ENCODE data around the gene SNRNP200. TPM values are rescaled to one million over a fixed set of nuclear protein-coding genes. Genes with fewer than 3 reads are reported as not detected.

Gene SNRNP200
- total RNA-seq, 6 donors from 2014 or later: 80.9 to 177 (median 90.9) TPM

GRCh38 chr2:96340493-96341414 lies 35.4 kb upstream of the SNRNP200 start:
- no peak for DNase-seq
- H3K4me3 ChIP-seq: no peak overlapping the region
- H3K27ac ChIP-seq: no peak overlapping the region
- peaks cover 2 to 9% (median 6%) of the 10 kb centered on the region in 4 donors for H3K4me1 ChIP-seq
- H3K9me3 ChIP-seq: no peaks in the 10 kb centered on the region
- TF ChIP-seq CTCF (IDR thresholded peaks at IDR 0.05) (no peak), POLR2A (IDR thresholded peaks at IDR 0.05) (no peak), POLR2AphosphoS5 (IDR thresholded peaks at IDR 0.05) (no peak), EP300 (IDR thresholded peaks at IDR 0.05) (no peak)
- 90 to 95% methylated on average over 9 of the region's 9 CpGs for WGBS, 2 donors
- H3K27me3 ChIP-seq: no peaks in the 10 kb centered on the region
- ATAC-seq (ENCODE audit: low FRiP score in 2 of 2): no peak
- no peaks in the 10 kb centered on the region for H3K36me3 ChIP-seq

GRCh38 chr2:96336873-96337272 lies 31.5 kb upstream of the SNRNP200 start:
- ATAC-seq (ENCODE audit: low FRiP score in 2 of 2): no peak
- H3K9me3 ChIP-seq: no peaks in the 10 kb centered on the region
- DNase-seq: no peak
- H3K27me3 ChIP-seq: no peaks in the 10 kb centered on the region
- H3K27ac ChIP-seq: no peak overlapping the region
- TF ChIP-seq POLR2A (IDR thresholded peaks at IDR 0.05): no peak
- no peak for TF ChIP-seq EP300 (IDR thresholded peaks at IDR 0.05)
- no peak for TF ChIP-seq POLR2AphosphoS5 (IDR thresholded peaks at IDR 0.05)
- TF ChIP-seq CTCF (IDR thresholded peaks at IDR 0.05): no peak
- H3K4me1 ChIP-seq: peaks cover 6 to 17% (median 13%) of the 10 kb centered on the region in 4 donors
- no peak overlapping the region for H3K4me3 ChIP-seq
- WGBS, 2 donors: 64 to 77% methylated on average over 3 of the region's 3 CpGs
- H3K36me3 ChIP-seq: no peaks in the 10 kb centered on the region

- Histone ChIP-seq H3K9me3 (no peaks in the 10 kb centered on the region), H3K36me3 (no peaks in the 10 kb centered on the region), H3K27me3 (no peaks in the 10 kb centered on the region), H3K27ac (peak overlapping the region in 3 of 4 donors; percentile 90 to 96 (median 90)), H3K4me3 (peak overlapping the region in 3 of 4 donors; percentile 67 to 83 (median 68)), H3K4me1 (peaks cover 6 to 17% (median 13%) of the 10 kb centered on the region in 4 donors)
- TF ChIP-seq EP300 (IDR thresholded peaks at IDR 0.05) (no peak), POLR2A (IDR thresholded peaks at IDR 0.05) (no peak), CTCF (IDR thresholded peaks at IDR 0.05) (no peak), POLR2AphosphoS5 (IDR thresholded peaks at IDR 0.05) (no peak)
- 17 to 24% methylated on average over 10 to 15 of the region's 15 CpGs for WGBS, 2 donors
- DNase-seq (no peak), ATAC-seq (ENCODE audit: low FRiP score in 2 of 2) (no peak)
These were observed 30.9 kb upstream of the SNRNP200 start for GRCh38 chr2:96336104-96336775.

GRCh38 chr2:96333708-96334107 lies 28.4 kb upstream of the SNRNP200 start:
- Histone ChIP-seq H3K4me1 (peaks cover 6 to 20% (median 15%) of the 10 kb centered on the region in 4 donors), H3K36me3 (no peaks in the 10 kb centered on the region), H3K27ac (no peak overlapping the region), H3K9me3 (no peaks in the 10 kb centered on the region), H3K27me3 (no peaks in the 10 kb centered on the region), H3K4me3 (no peak overlapping the region)
- ATAC-seq (ENCODE audit: low FRiP score in 2 of 2) (no peak), DNase-seq (no peak)
- 71 to 79% methylated on average over 3 of the region's 3 CpGs for WGBS, 2 donors
- no peak for TF ChIP-seq POLR2AphosphoS5 (IDR thresholded peaks at IDR 0.05)
- TF ChIP-seq POLR2A (IDR thresholded peaks at IDR 0.05): no peak
- no peak for TF ChIP-seq CTCF (IDR thresholded peaks at IDR 0.05)
- TF ChIP-seq EP300 (IDR thresholded peaks at IDR 0.05): no peak
